HepG2 (cell line): Measurements from ENCODE around the gene OR8D1. TPM values are rescaled to one million over a fixed set of nuclear protein-coding genes. Genes with fewer than 3 reads are reported as not detected.

Source experiments
- ATAC-seq: fragments of 200-7000 bp; cut with Tn5 transposase; 3 replicates; pipeline ENCODE4 v1.9.1; 2020; ENCODE audit warnings: mild to moderate bottlenecking, moderate library complexity
- BruUV-seq: library from RNA; stranded (reverse); fragments of 400-500 nt; replicated peaks from 2 replicates; lab custom pipeline; 2021; lab: Mats Ljungman, UMichigan
- CTCF ChIA-PET: fragments of 300-600 bp; formaldehyde crosslinking; extraction: SDS; loops from one replicate; lab custom pipeline; 2021; ENCODE audit warnings: low total read pairs, inconsistent platforms, low intra/inter-chr PET ratio; lab: Yijun Ruan, JAX
- POLR2A ChIA-PET: fragments of 350-600 bp; sonication (Branson Sonifier 250); formaldehyde crosslinking; loops from one replicate; lab custom pipeline; 2020; ENCODE audit warnings: antibody characterized with exemption, inconsistent platforms; lab: Yijun Ruan, JAX
- DNase-seq: peaks from one replicate; pipeline ENCODE4 v3.0.0-alpha.2; 2015; ENCODE audit warnings: low spot score
- FAIRE-seq: peaks from 3 replicates; lab custom pipeline; 2011; peaks lifted over from hg19 to GRCh38; lab: Jason Lieb, UNC
- H2AFZ ChIP-seq: one replicate; pipeline ENCODE4 v1.6.1; 2011; ENCODE audit warnings: low read length, inconsistent platforms
- H3K27ac ChIP-seq: fragments of 300-600 bp; 3 replicates; pipeline ENCODE4 v1.8.0; 2011; ENCODE audit warnings: mixed run types, mild to moderate bottlenecking, mixed read lengths, low read length, inconsistent platforms; ENCODE audit not compliant: insufficient read depth; ENCODE audit errors: extremely low read length
- H3K27me3 ChIP-seq, 2 experiments: fragments of 200-600 bp in 1 of 2; 2 replicates in 1 of 2; 3 replicates in 1 of 2; pipeline versions ENCODE4 v1.6.0 to v1.8.0; 2011; ENCODE audit warnings: low read length in 2 of 2, mild to moderate bottlenecking in 2 of 2, moderate library complexity in 2 of 2, inconsistent platforms in 1 of 2; ENCODE audit not compliant: insufficient read depth in 2 of 2, control insufficient read depth in 1 of 2
- H3K36me3 ChIP-seq, 2 experiments: fragments of 200-600 bp in 1 of 2; replicated peaks in 1 of 2; 2 replicates in 1 of 2; 3 replicates in 1 of 2; pipeline versions ENCODE4 v1.5.1 to v1.8.0; 2011; ENCODE audit warnings: low read length in 2 of 2, inconsistent platforms in 1 of 2; ENCODE audit not compliant: insufficient read depth in 2 of 2, control insufficient read depth in 1 of 2
- H3K4me1 ChIP-seq: 2 replicates; pipeline ENCODE4 v1.5.1; 2012; ENCODE audit warnings: low read length, inconsistent platforms; ENCODE audit not compliant: insufficient read depth
- H3K4me2 ChIP-seq: 2 replicates; pipeline ENCODE4 v1.6.0; 2011; ENCODE audit warnings: low read depth, low read length, inconsistent platforms
- H3K4me3 ChIP-seq, 3 experiments: fragments of 200-600 bp in 1 of 3; sonication (generic), shearing (Covaris generic) in 1 of 3; replicated peaks in 1 of 3; 2 replicates each; pipeline ENCODE4 v1.5.1; 2011 to 2016; ENCODE audit warnings: low read length in 3 of 3, inconsistent platforms in 2 of 3, low read depth in 2 of 3, mild to moderate bottlenecking in 2 of 3, control low read depth in 1 of 3, mixed read lengths in 1 of 3; ENCODE audit not compliant: insufficient read depth in 1 of 3
- H3K79me2 ChIP-seq: one replicate; pipeline ENCODE4 v1.6.1; 2011; ENCODE audit warnings: low read length, inconsistent platforms; ENCODE audit not compliant: insufficient read depth
- H3K9ac ChIP-seq: 2 replicates; pipeline ENCODE4 v1.6.0; 2011; ENCODE audit warnings: mild to moderate bottlenecking, low read depth, low read length, inconsistent platforms; ENCODE audit not compliant: insufficient read depth
- H3K9me3 ChIP-seq: 2 replicates; pipeline ENCODE4 v1.5.1; 2012; ENCODE audit warnings: mild to moderate bottlenecking, low read length
- H4K20me1 ChIP-seq: 2 replicates; pipeline ENCODE4 v1.6.0; 2011; ENCODE audit warnings: inconsistent platforms, mild to moderate bottlenecking, low read length, moderate library complexity; ENCODE audit not compliant: insufficient read depth
- BRD4 ChIP-seq: sonication (generic); formaldehyde crosslinking; IDR thresholded peaks from 2 replicates; pipeline ENCODE4 v1.4.0; 2020; ENCODE audit warnings: missing genetic modification reagents
- CEBPG ChIP-seq: IDR thresholded peaks from 2 replicates; pipeline ENCODE4 v1.6.1; 2016
- CHD2 ChIP-seq: IDR thresholded peaks from 2 replicates; pipeline ENCODE4 v1.6.1; 2011; ENCODE audit warnings: low read depth, low read length, improper control_type of control experiment
- CHD4 ChIP-seq: fragments of 200-600 bp; sonication (generic); IDR thresholded peaks from 2 replicates; pipeline ENCODE4 v1.7.0; 2017; ENCODE audit warnings: mild to moderate bottlenecking, low read length, borderline replicate concordance
- DNMT1 ChIP-seq: sonication (generic); formaldehyde crosslinking; IDR thresholded peaks from 2 replicates; pipeline ENCODE4 v1.5.1; 2020; ENCODE audit warnings: mild to moderate bottlenecking, missing genetic modification reagents
- FOXJ3 ChIP-seq: sonication (generic); formaldehyde crosslinking; IDR thresholded peaks from 2 replicates; pipeline ENCODE4 v1.4.0; 2020; ENCODE audit warnings: missing genetic modification reagents, mild to moderate bottlenecking, borderline replicate concordance
- KAT7 ChIP-seq: IDR thresholded peaks from 2 replicates; pipeline ENCODE4 v1.6.1; 2018; ENCODE audit warnings: borderline replicate concordance, missing compliant biosample characterization
- MAZ ChIP-seq, 2 experiments: sonication (generic) in 1 of 2; formaldehyde crosslinking in 1 of 2; IDR thresholded peaks; 2 replicates each; pipeline versions ENCODE4 v1.5.0 to v1.6.1; 2012 to 2020; ENCODE audit warnings: low read depth in 2 of 2, mild to moderate bottlenecking in 2 of 2, borderline replicate concordance in 1 of 2, improper control_type of control experiment in 1 of 2, low read length in 1 of 2, missing genetic modification reagents in 1 of 2, moderate library complexity in 1 of 2
- MEIS1 ChIP-seq: sonication (generic); formaldehyde crosslinking; IDR thresholded peaks from 2 replicates; pipeline ENCODE4 v1.9.0; 2021; ENCODE audit warnings: mild to moderate bottlenecking, missing genetic modification reagents, moderate library complexity, borderline replicate concordance
- MTF2 ChIP-seq: sonication (generic); formaldehyde crosslinking; IDR thresholded peaks from 2 replicates; pipeline ENCODE4 v1.5.0; 2020; ENCODE audit warnings: missing genetic modification reagents, borderline replicate concordance
- MYNN ChIP-seq: sonication (generic); formaldehyde crosslinking; IDR thresholded peaks from 2 replicates; pipeline ENCODE4 v1.4.0; 2020; ENCODE audit warnings: mild to moderate bottlenecking, low read depth, missing genetic modification reagents
- PITX1 ChIP-seq: sonication (generic); formaldehyde crosslinking; IDR thresholded peaks from 2 replicates; pipeline ENCODE4 v1.5.1; 2020; ENCODE audit warnings: mild to moderate bottlenecking, missing genetic modification reagents
- RORA ChIP-seq: sonication (generic); formaldehyde crosslinking; IDR thresholded peaks from 2 replicates; pipeline ENCODE4 v1.5.0; 2020; ENCODE audit warnings: mild to moderate bottlenecking, missing genetic modification reagents, moderate library complexity
- SRF ChIP-seq: IDR thresholded peaks from 2 replicates; pipeline ENCODE4 v1.6.1; 2011; ENCODE audit warnings: mild to moderate bottlenecking, low read depth, low read length, moderate library complexity
- THAP7 ChIP-seq: sonication (generic); formaldehyde crosslinking; IDR thresholded peaks from 2 replicates; pipeline ENCODE4 v1.8.1; 2023; ENCODE audit warnings: mild to moderate bottlenecking, missing genetic modification reagents
- ZBTB37 ChIP-seq: sonication (generic); formaldehyde crosslinking; IDR thresholded peaks from 2 replicates; pipeline ENCODE4 v1.4.0; 2020; ENCODE audit warnings: mild to moderate bottlenecking, missing genetic modification reagents
- ZNF124 ChIP-seq: sonication (generic); formaldehyde crosslinking; IDR thresholded peaks from 2 replicates; pipeline ENCODE4 v1.4.0; 2020; ENCODE audit warnings: missing genetic modification reagents
- ZNF501 ChIP-seq: sonication (generic); formaldehyde crosslinking; IDR thresholded peaks from 2 replicates; pipeline ENCODE4 v1.5.1; 2020; ENCODE audit warnings: mild to moderate bottlenecking, moderate library complexity, missing genetic modification reagents
- ZNF607 ChIP-seq: sonication (generic); formaldehyde crosslinking; IDR thresholded peaks from 2 replicates; pipeline ENCODE4 v1.5.1; 2020; ENCODE audit warnings: missing genetic modification reagents, mild to moderate bottlenecking, borderline replicate concordance
- in situ Hi-C: cut with HindIII; loops from 2 replicates; pipeline ENCODE4 v1.10.0; 2017; ENCODE audit warnings: low pct_unique_long_range_greater_than_20kb; ENCODE audit not compliant: extremely low pct_ligation_motif_present
- intact Hi-C: fragments of 100-400 bp; cut with micrococcal nuclease; formaldehyde crosslinking; loops from one replicate; pipeline ENCODE4 v1.10.0; 2022; ENCODE audit not compliant: unreplicated experiment
- polyA plus RNA-seq, 8 experiments: library from polyadenylated mRNA; depleted of rRNA in 3 of 8; stranded (reverse) in 7 of 8; unstranded in 1 of 8; fragments of >200 nt; fragmentation: Illumina TruSeq in 4 of 8; extraction: Trizol in 4 of 8; gene quantifications; 2 replicates each; pipeline versions ENCODE4 v1.2.1 to v1.2.3, GENCODE V29; 2011 to 2016; ENCODE audit warnings: low read depth in 4 of 8, missing spikeins in 1 of 8, mixed read lengths in 1 of 8; ENCODE audit not compliant: insufficient read depth in 1 of 8
- total RNA-seq, 5 experiments: library from RNA; depleted of rRNA; stranded (reverse); fragments of >200 nt; fragmentation: Illumina TruSeq; extraction: Trizol; gene quantifications; 2 replicates each; pipeline ENCODE4 v1.2.3, GENCODE V29; 2016; ENCODE audit warnings: low read depth in 1 of 5

Gene OR8D1
- total and polyA plus RNA-seq, 2 of the 13 experiments (the other 11 are each of a cell fraction or from before 2014, with no cell fraction given), result not detected

- TF ChIP-seq ZNF124 (CRISPR knock-in tag), result no peak
- TF ChIP-seq THAP7 (CRISPR knock-in tag), result no peak
- no peak for TF ChIP-seq MTF2 (CRISPR knock-in tag)
- TF ChIP-seq KAT7 (CRISPR knock-in tag), result no peak
- no peak for TF ChIP-seq DNMT1 (CRISPR knock-in tag)
- TF ChIP-seq MEIS1 (CRISPR knock-in tag), result no peak
- TF ChIP-seq PITX1 (CRISPR knock-in tag), result no peak
- no peak for TF ChIP-seq ZBTB37 (CRISPR knock-in tag)
- no peak for TF ChIP-seq FOXJ3 (CRISPR knock-in tag)
- no peak for TF ChIP-seq SRF
- no peak for TF ChIP-seq CHD2
- TF ChIP-seq MYNN (CRISPR knock-in tag), result no peak
- TF ChIP-seq BRD4, result no peak
- no peak for TF ChIP-seq CHD4
- TF ChIP-seq MAZ (IDR thresholded peaks at IDR 0.05; ENCODE audit: borderline replicate concordance, low read depth, low read length), result no peak
- TF ChIP-seq MAZ (CRISPR knock-in tag; IDR thresholded peaks at IDR 0.05; ENCODE audit: low read depth), result no peak
- no peak for TF ChIP-seq ZNF501 (CRISPR knock-in tag)
- TF ChIP-seq CEBPG (CRISPR knock-in tag), result no peak
- TF ChIP-seq RORA (CRISPR knock-in tag), result no peak
- no peak for TF ChIP-seq ZNF607 (CRISPR knock-in tag)
- no peak overlapping the region for H3K4me2 ChIP-seq
- no peak overlapping the region for H3K9ac ChIP-seq
- DNase-seq (no peak), FAIRE-seq (no peak), ATAC-seq (no peak)
- CTCF ChIA-PET, result no interaction called here
- intact Hi-C loops, result no loop called here
- POLR2A ChIA-PET, result no interaction called here
- H3K4me3 ChIP-seq, result no peak overlapping the region
- no peaks in the 10 kb centered on the region for H3K79me2 ChIP-seq
- H3K36me3 ChIP-seq, result no peaks in the 10 kb centered on the region
- in situ Hi-C loops, result no loop called here
- no peaks in the 10 kb centered on the region for H3K27me3 ChIP-seq
- no peak overlapping the region for H2AFZ ChIP-seq
- H4K20me1 ChIP-seq, result no peaks in the 10 kb centered on the region
- no peaks in the 10 kb centered on the region for H3K9me3 ChIP-seq
- BruUV-seq, result no TSS peak
- H3K4me1 ChIP-seq, result no peaks in the 10 kb centered on the region
- H3K27ac ChIP-seq, result no peak overlapping the region
These were observed 6.7 kb downstream of the OR8D1 start for GRCh38 chr11:124307093-124307492.
